Bronchial epithelial cell (primary cell): Measurements from ENCODE around the gene MARS1. TPM values are rescaled to one million over a fixed set of nuclear protein-coding genes. Genes with fewer than 3 reads are reported as not detected.

ENCODE experiments used
- DNase-seq: peaks from one replicate; pipeline ENCODE4 v3.0.0-alpha.2; 2010; ENCODE audit warnings: low read depth
- FAIRE-seq: peaks from 2 replicates; lab custom pipeline; 2011; peaks lifted over from hg19 to GRCh38; lab: Jason Lieb, UNC
- H3K27me3 ChIP-seq: 2 replicates; pipeline ENCODE4 v1.5.1; 2011; ENCODE audit warnings: low read length; ENCODE audit not compliant: control insufficient read depth, insufficient read depth
- H3K36me3 ChIP-seq: 2 replicates; pipeline ENCODE4 v1.5.1; 2011; ENCODE audit warnings: low read length; ENCODE audit not compliant: control insufficient read depth, insufficient read depth
- H3K4me3 ChIP-seq: 2 replicates; pipeline ENCODE4 v1.5.1; 2011; ENCODE audit warnings: mild to moderate bottlenecking, low read depth, low read length, control low read depth
- CTCF ChIP-seq: IDR thresholded peaks from 2 replicates; pipeline ENCODE4 v1.5.1; 2011; ENCODE audit warnings: mild to moderate bottlenecking, moderate library complexity, low read length, control low read depth, inconsistent platforms; ENCODE audit not compliant: insufficient read depth, severe bottlenecking
- total RNA-seq: library from RNA; depleted of rRNA; stranded (reverse); fragments of >200 nt; gene quantifications from 2 replicates; pipeline ENCODE4 v1.2.1, GENCODE V29; 2014

Gene MARS1
- total RNA-seq, 1 donor from 2014 or later: 374 TPM

- FAIRE-seq (no peak), DNase-seq (peak; percentile 13)
- peak overlapping the region; percentile 99 for H3K4me3 ChIP-seq
- H3K36me3 ChIP-seq: peaks cover 34% of the 10 kb centered on the region
- TF ChIP-seq CTCF: no peak
- no peaks in the 10 kb centered on the region for H3K27me3 ChIP-seq
Observed at GRCh38 chr12:57518920-57519795, 31.3 kb downstream of the MARS1 start.

- H3K27me3 ChIP-seq: no peaks in the 10 kb centered on the region
- peaks cover 37% of the 10 kb centered on the region for H3K36me3 ChIP-seq
- no peak for TF ChIP-seq CTCF
- FAIRE-seq: no peak
- H3K4me3 ChIP-seq: peak overlapping the region; percentile 99
- DNase-seq: peak; percentile 12
Observed at GRCh38 chr12:57519796-57520052, 31.9 kb downstream of the MARS1 start.

- H3K36me3 ChIP-seq: peaks cover 37% of the 10 kb centered on the region
- no peak for FAIRE-seq
- no peak for TF ChIP-seq CTCF
Observed at GRCh38 chr12:57520053-57520818, 32.4 kb downstream of the MARS1 start, which contains the start of gene DDIT3. Gene DDIT3 (minus strand): TSS chr12:57520514. CDS start chr12:57517406, 3,108 bp downstream.

GRCh38 chr12:57521525-57522010 lies 33.7 kb downstream of the MARS1 start:
- TF ChIP-seq CTCF: peak; percentile 22
- no peaks in the 10 kb centered on the region for H3K27me3 ChIP-seq
- peaks cover 43% of the 10 kb centered on the region for H3K36me3 ChIP-seq
- DNase-seq (peak; percentile 52), FAIRE-seq (no peak)
- H3K4me3 ChIP-seq: no peak overlapping the region

More at GRCh38 chr12:57520053-57520818, 32.4 kb downstream of the MARS1 start, which contains the start of gene DDIT3:
- DNase-seq: peak; percentile 88
- Histone ChIP-seq H3K4me3 (peak within 1 kb of the TSS; percentile 99), H3K27me3 (no peaks in the 10 kb centered on the region)

- H3K36me3 ChIP-seq: peaks cover 40% of the 10 kb centered on the region
- no peaks in the 10 kb centered on the region for H3K27me3 ChIP-seq
- H3K4me3 ChIP-seq: peak within 1 kb of the TSS; percentile 77
- no peak for FAIRE-seq
- peak; percentile 91 for DNase-seq
- TF ChIP-seq CTCF: no peak
Observed at GRCh38 chr12:57522011-57522886, 34.4 kb downstream of the MARS1 start, which contains the start of gene MBD6. Gene MBD6 (plus strand): TSS chr12:57522824. CDS start chr12:57524304, 1,480 bp downstream.
